ENCODE measurements around the gene TSHZ1. TPM values are rescaled to one million over a fixed set of nuclear protein-coding genes. Genes with fewer than 3 reads are reported as not detected.

The TSHZ1 gene
- total RNA-seq, 1 experiment from 2014 or later, result 7.4 TPM

DNA sequence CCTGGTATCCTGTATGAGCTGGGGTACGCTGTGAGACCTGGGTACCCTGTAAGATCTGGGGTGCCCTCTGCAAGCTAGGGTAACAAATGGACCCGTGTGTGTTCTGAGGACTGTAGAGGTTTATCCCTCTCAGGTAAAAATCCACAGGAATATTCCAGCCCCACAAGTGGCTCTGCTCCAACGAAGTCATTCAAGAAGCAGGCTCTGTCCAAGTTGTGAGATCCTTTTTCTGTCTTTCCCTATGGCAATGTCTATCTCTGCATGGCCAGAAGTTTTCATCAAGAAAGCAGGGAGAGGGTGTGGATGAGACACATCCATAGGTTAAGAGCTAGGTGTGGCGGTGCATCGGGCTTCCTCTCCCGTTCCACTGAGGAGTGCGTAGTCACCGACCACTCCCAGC, 44.7 kb upstream of the TSHZ1 start:
- H3K9me2 ChIP-seq (ENCODE audit: insufficient read depth), result no peaks in the 10 kb centered on the region
- no peaks in the 10 kb centered on the region for H3K79me2 ChIP-seq (ENCODE audit: low read depth)
- no peak overlapping the region for H2AFZ ChIP-seq
- no peak for TF ChIP-seq EZH2 (IDR thresholded peaks at IDR 0.05; ENCODE audit: low read depth)
- TF ChIP-seq, protein P1, sequence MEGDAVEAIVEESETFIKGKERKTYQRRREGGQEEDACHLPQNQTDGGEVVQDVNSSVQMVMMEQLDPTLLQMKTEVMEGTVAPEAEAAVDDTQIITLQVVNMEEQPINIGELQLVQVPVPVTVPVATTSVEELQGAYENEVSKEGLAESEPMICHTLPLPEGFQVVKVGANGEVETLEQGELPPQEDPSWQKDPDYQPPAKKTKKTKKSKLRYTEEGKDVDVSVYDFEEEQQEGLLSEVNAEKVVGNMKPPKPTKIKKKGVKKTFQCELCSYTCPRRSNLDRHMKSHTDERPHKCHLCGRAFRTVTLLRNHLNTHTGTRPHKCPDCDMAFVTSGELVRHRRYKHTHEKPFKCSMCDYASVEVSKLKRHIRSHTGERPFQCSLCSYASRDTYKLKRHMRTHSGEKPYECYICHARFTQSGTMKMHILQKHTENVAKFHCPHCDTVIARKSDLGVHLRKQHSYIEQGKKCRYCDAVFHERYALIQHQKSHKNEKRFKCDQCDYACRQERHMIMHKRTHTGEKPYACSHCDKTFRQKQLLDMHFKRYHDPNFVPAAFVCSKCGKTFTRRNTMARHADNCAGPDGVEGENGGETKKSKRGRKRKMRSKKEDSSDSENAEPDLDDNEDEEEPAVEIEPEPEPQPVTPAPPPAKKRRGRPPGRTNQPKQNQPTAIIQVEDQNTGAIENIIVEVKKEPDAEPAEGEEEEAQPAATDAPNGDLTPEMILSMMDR (conservative IDR thresholded peaks at IDR 0.05), result no peak
- no peaks in the 10 kb centered on the region for H3K4me1 ChIP-seq (replicated peaks; ENCODE audit: insufficient read depth)
- ChIA-PET POLR2A (ENCODE audit: unreplicated experiment) (no interaction called here), CTCF (no interaction called here)
- H4K20me1 ChIP-seq (ENCODE audit: insufficient read depth), result no peaks in the 10 kb centered on the region
- no peak overlapping the region for H3K27ac ChIP-seq
- peaks cover 73% of the 10 kb centered on the region for H3K27me3 ChIP-seq (ENCODE audit: insufficient read depth, low read depth)
- H3F3A ChIP-seq (ENCODE audit: insufficient read depth, low read depth), result no peaks in the 10 kb centered on the region
- BruUV-seq (replicated peaks), result no TSS peak
- no peaks in the 10 kb centered on the region for H3K36me3 ChIP-seq (ENCODE audit: low read depth)
- no peak for DNase-seq
- intact Hi-C loops (cut with micrococcal nuclease; ENCODE audit: unreplicated experiment), result loop anchor here (10.0 kb wide), 1 partner anchor 511 kb away; no protein-coding TSS in a partner anchor
- no peak overlapping the region for H3K4me2 ChIP-seq
- no peak overlapping the region for H3K4me3 ChIP-seq
- no peaks in the 10 kb centered on the region for H3K9me3 ChIP-seq (ENCODE audit: insufficient read depth, low read depth)

DNA sequence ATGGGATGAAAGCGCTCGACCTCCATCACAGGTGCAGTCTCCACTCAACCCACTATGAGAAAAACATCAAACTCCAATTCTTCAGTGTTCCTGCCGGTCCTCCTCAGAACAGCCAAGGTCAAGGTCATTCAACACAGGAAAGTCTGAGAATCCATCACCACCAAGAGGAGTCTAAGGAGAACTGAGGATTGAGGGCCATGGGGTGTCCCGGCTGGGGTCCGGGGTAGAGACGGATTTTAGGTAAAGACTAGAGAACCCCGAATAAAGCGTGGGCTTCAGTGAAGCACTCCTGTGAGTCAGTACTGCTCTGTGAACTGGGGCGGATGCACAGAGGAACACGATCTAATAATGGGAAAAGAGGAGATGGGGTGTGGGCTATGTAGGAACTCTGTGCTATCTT, 43.5 kb upstream of the TSHZ1 start:
- DNase-seq, result no peak
- no peaks in the 10 kb centered on the region for H3K79me2 ChIP-seq (ENCODE audit: low read depth)
- no peak overlapping the region for H2AFZ ChIP-seq
- TF ChIP-seq EZH2 (IDR thresholded peaks at IDR 0.05; ENCODE audit: low read depth), result no peak
- TF ChIP-seq, protein P1 (conservative IDR thresholded peaks at IDR 0.05), result no peak
- no TSS peak for BruUV-seq (replicated peaks)
- ChIA-PET CTCF (no interaction called here), POLR2A (ENCODE audit: unreplicated experiment) (no interaction called here)
- H4K20me1 ChIP-seq (ENCODE audit: insufficient read depth), result no peaks in the 10 kb centered on the region
- H3K27ac ChIP-seq, result no peak overlapping the region
- intact Hi-C loops (cut with micrococcal nuclease; ENCODE audit: unreplicated experiment), result loop anchor here (10.0 kb wide), 1 partner anchor 512 kb away; no protein-coding TSS in a partner anchor
- H3K4me3 ChIP-seq, result no peak overlapping the region
- H3F3A ChIP-seq (ENCODE audit: insufficient read depth, low read depth), result no peaks in the 10 kb centered on the region
- H3K4me2 ChIP-seq, result no peak overlapping the region
- no peaks in the 10 kb centered on the region for H3K9me3 ChIP-seq (ENCODE audit: insufficient read depth, low read depth)
- H3K9me2 ChIP-seq (ENCODE audit: insufficient read depth), result no peaks in the 10 kb centered on the region
- no peaks in the 10 kb centered on the region for H3K4me1 ChIP-seq (replicated peaks; ENCODE audit: insufficient read depth)
- peaks cover 63% of the 10 kb centered on the region for H3K27me3 ChIP-seq (ENCODE audit: insufficient read depth, low read depth)
- no peaks in the 10 kb centered on the region for H3K36me3 ChIP-seq (ENCODE audit: low read depth)

DNA sequence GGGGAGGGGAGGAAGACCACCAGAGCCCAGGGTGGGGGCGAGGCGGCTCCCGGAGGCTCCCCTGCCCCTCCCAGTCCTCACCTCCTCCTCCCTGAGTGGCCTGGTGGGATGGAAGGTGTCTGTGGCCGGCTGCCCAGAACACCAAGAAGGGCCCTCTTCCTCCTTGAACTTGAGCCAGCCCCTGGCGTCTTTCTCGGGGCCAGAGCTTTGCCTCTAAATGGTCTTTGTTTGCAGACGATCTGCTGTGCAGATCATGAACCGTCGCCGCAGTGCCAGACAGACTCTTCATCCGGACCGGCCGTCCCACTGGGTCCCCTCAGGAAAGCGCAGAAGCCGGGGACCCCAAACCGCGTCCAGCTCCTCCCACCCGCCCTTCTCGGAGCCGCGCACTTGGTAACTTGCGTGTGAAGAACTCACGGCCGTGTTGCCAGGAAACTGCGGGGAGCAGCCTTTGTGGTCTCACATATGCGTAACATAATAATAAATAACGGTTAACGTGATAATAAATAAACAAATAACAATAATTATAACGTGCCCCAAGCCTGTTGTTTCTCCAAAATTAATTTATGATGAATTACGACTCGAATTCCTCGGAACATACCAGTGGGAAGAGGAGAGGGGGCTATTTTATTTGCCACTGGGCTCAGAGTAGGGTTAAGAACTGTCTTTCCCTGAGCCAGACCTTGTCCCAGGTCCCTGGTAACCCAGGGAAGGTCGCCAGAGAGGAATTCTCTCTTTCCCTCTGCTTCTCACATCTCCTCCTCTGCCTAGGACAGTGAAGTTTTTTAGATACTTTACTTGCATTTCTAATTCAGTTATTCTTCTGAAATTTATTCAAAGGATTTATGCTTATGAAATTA, 42.6 kb upstream of the TSHZ1 start:
- Histone ChIP-seq H3K9me3 (ENCODE audit: insufficient read depth, low read depth) (no peaks in the 10 kb centered on the region), H3K4me2 (no peak overlapping the region), H3K79me2 (ENCODE audit: low read depth) (no peaks in the 10 kb centered on the region), H3K4me3 (no peak overlapping the region), H3F3A (ENCODE audit: insufficient read depth, low read depth) (no peaks in the 10 kb centered on the region), H3K4me1 (replicated peaks; ENCODE audit: insufficient read depth) (no peaks in the 10 kb centered on the region), H3K27ac (no peak overlapping the region), H4K20me1 (ENCODE audit: insufficient read depth) (no peaks in the 10 kb centered on the region), H2AFZ (no peak overlapping the region), H3K9me2 (ENCODE audit: insufficient read depth) (no peaks in the 10 kb centered on the region), H3K27me3 (ENCODE audit: insufficient read depth, low read depth) (peaks cover 57% of the 10 kb centered on the region), H3K36me3 (ENCODE audit: low read depth) (no peaks in the 10 kb centered on the region)
- TF ChIP-seq, protein P1 (conservative IDR thresholded peaks at IDR 0.05), result no peak
- no peak for TF ChIP-seq EZH2 (IDR thresholded peaks at IDR 0.05; ENCODE audit: low read depth)
- no peak for DNase-seq
- intact Hi-C loops (cut with micrococcal nuclease; ENCODE audit: unreplicated experiment), result loop anchor here (10.0 kb wide), 1 partner anchor 513 kb away; no protein-coding TSS in a partner anchor
- POLR2A ChIA-PET (ENCODE audit: unreplicated experiment), result no interaction called here
- CTCF ChIA-PET, result no interaction called here
- no TSS peak for BruUV-seq (replicated peaks)

Data from PC-9 (cell line).